GM19455 (cell line): ENCODE data around the gene KDM2A.
A peak's percentile ranks its signal among the peaks of the same experiment; 100 is the strongest.
"Not testable (repeated sequence)": the region's sequence is repeated elsewhere in the genome, so short reads cannot be mapped to it uniquely, and the experiment has no call there.

ENCODE experiments used
- ATAC-seq: cut with Tn5 transposase; IDR thresholded peaks from one replicate; pipeline ENCODE4 v1.9.1; 2021; ENCODE audit not compliant: unreplicated experiment

KDM2A gene

DNA sequence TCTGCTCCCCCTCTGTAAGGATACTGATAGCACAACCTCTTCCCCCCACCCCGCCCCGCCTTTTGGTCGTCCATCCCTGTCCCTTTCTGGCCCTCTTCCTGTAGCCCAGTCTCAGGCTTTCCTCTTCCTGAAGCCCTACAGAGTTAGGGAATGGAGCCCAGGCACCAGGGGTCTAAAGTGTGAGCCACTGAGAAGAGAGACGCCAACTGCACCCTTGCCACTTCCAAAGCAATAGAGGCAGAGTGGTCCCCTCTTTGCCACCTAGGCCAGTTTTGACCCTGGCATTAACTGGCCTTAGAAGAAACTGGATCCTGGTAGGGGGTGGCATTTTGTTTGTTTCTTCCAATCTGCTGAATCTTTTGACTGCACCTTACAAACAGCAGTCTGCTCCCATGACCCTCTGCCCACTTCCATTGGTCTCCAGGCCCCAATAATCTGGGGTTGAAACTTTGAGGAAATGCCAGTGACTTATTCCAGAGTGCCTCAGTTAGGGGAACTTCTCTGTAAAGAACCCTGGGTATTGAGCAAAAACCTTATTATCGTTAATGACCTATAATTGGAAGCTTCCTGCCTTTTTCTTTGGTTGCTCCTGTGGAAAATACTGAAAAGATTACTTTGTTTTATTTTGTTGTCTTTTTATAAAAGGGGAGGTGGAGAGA lies 137.5 kb downstream of the KDM2A start:
- no peak for ATAC-seq

DNA sequence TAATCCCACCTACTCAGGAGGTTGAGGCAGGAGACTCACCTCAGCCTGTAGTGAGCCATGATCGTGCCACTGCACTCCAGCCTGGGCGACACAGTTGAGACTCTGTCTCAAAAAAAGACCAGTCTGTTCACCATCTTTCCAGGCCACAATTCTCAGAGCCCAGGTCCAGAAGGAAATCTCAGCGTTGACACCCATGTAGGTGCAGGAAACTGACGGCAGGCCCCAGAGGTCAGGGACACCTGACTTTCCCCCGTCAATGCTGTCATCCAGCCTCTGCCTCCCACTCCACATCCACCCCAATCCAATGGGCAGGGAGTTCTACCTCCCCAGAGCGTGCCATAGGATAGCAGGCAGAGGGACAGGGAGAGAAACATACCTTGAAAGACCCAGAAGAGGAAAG lies 141.3 kb downstream of the KDM2A start:
- no peak for ATAC-seq

- not testable (repeated sequence) for ATAC-seq
Measured at GRCh38 chr11:67260885-67261639, 142.0 kb downstream of the KDM2A start.

GRCh38 chr11:67261640-67261945 lies 142.5 kb downstream of the KDM2A start:
- no peak for ATAC-seq

DNA sequence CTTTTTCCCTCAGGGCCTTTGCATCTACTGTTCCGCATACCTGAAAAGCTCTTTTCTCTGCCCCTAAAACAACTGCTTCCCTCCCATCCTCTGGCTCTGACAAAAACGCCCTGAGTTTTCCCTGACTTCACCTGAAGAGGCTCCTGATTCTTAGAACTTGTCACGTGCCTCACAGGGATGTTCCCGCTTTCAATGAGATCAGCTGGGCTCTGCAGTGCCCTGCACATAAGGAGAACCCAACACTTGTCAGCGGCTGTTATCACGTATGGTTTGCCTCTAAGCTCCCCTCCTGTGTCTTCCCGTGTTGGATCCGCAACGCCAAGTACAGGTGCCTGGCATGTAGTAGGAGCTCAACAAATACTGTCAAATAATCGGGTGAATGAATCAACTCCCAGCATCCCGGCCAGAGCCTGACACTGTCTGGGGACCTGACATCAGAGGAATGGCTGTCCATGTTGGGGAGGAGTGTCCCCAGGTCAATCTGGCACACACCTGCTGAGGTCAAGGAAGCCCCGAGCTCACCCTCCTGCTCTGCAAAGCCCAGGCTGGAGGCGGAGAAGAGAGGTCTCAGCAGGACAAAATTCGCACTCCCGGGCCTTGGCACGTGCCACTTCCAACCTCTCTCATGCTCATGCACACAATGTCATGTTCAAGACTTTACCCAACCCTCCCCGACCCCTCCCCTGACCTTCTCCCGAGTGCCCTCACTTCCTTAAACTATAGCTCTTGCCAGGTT lies 143.1 kb downstream of the KDM2A start:
- no peak for ATAC-seq

GRCh38 chr11:67262731-67263675 lies 143.9 kb downstream of the KDM2A start:
- no peak for ATAC-seq

GRCh38 chr11:67264260-67264659 lies 145.2 kb downstream of the KDM2A start:
- no peak for ATAC-seq

- no peak for ATAC-seq
Measured at GRCh38 chr11:67264877-67265632, 146.0 kb downstream of the KDM2A start.

DNA sequence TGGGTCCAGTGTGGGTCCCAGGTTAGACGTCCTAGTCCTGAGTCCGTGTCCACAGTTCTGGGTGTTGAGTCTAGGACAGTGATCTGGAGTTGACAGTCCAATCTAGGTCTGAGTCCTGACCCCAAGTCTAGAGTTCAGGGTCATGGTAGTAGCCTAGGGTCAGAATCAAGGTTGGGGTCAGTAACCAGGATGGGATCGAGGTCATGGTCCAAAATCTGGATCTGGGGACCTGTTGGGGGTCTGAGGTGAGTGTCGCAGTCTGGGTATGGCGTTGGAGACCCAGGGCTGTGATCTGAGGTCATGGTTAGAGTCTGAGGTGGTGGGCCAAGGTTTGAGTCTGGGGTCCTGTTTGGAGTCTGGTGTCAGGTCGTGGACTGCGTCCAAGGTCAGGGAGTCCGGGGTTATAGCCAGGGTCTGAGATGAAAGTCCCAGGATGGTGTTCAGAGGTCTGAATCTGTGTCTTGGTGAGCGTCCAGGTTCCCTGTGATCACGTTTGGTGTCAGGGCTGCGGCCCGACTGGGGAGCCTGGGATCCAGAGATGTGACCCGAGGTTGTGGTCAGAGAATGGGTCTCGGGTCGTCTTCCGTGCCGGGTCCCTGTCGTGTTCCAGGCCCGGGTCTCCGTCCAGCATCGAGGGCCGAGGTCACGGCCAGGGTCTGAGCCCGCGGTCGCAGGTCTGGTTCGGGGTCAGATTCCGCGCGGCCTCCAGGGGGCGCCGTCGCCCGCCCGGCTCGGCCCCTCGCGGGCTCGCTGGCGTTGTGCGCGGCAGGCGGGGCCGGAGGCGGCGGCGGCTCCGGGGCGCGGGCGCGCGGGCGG lies 146.8 kb downstream of the KDM2A start:
- ATAC-seq, result peak; percentile 35

DNA sequence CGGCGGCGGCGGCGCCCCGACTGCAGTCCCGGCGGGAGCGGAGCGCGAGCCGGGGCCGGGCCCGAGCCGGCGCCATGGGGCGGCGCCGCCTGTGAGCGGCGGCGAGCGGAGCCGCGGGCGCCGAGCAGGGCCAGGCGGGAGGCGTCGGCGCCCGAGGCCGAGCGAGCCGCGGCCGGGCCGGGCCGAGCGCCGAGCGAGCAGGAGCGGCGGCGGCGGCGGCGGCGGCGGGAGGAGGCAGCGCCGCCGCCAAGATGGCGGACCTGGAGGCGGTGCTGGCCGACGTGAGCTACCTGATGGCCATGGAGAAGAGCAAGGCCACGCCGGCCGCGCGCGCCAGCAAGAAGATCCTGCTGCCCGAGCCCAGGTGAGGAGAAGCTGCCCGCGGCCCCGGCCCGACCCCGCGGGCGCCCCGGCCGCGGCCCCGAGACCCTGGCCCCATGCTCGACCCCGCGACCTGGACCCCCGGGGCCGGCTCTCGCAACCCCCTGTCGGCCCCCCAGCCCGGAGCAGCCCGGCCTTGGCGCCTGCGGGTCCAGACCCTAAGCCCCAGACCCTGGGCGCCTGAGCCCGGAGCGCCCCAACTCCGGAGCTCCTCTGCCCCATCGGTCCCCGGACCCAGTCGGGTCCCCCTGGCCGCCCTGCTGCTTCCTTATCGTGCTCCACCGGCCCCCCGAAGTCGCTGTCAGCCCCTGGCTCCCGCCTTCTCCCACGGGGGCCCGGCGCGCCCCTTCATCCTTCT lies 147.6 kb downstream of the KDM2A start, which contains the start of gene GRK2:
Gene GRK2, plus strand, starts transcription at position 25 of the 739 bp plus-strand sequence. Its CDS starts 227 bp downstream, at position 252.
- no peak for ATAC-seq

DNA sequence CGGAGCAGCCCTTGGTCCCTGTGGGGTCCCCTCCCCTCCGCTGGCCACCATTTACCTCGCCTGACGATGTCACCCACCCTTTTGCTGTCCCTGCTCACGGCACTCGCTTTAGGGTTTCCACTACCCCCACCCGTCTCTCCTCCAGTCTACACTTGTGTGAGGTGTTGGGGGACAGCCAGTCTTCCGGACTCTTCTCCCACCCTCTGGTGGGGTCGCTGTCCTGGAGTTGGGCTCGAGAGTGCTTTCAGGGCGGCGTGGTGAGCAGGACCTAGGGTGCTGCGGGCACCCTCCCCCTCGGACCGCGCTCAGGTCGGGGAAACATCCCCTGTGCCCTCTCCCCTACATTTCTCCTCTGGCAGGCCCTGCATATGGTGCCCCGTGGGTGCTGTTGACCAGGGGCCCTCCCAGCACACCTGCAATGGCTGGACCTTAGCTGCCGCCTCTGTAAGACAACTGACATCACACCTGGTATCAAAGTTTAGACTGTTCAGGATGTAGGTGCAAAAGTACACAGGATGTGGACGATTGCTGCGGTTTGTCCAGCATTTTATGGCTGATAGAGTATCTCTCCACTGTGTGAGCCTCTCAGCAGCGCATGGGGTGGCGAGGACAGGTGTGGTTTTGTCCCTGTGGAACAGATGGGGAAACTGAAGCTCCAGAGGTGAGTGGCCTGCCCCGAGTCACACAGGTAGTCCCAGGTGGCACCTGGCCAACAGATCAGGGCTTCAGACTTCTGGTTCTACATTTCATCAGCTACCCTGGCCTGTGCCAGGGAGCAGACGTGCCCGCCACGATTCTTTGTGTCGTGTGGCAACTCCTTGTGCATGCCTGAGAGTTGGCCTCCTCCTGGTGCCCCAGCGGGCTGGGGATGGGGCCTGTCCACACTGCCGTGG lies 148.4 kb downstream of the KDM2A start:
- no peak for ATAC-seq

GRCh38 chr11:67268081-67268961 lies 149.3 kb downstream of the KDM2A start:
- peak; percentile 44 for ATAC-seq

GRCh38 chr11:67268962-67269268 lies 149.9 kb downstream of the KDM2A start:
- no peak for ATAC-seq

DNA sequence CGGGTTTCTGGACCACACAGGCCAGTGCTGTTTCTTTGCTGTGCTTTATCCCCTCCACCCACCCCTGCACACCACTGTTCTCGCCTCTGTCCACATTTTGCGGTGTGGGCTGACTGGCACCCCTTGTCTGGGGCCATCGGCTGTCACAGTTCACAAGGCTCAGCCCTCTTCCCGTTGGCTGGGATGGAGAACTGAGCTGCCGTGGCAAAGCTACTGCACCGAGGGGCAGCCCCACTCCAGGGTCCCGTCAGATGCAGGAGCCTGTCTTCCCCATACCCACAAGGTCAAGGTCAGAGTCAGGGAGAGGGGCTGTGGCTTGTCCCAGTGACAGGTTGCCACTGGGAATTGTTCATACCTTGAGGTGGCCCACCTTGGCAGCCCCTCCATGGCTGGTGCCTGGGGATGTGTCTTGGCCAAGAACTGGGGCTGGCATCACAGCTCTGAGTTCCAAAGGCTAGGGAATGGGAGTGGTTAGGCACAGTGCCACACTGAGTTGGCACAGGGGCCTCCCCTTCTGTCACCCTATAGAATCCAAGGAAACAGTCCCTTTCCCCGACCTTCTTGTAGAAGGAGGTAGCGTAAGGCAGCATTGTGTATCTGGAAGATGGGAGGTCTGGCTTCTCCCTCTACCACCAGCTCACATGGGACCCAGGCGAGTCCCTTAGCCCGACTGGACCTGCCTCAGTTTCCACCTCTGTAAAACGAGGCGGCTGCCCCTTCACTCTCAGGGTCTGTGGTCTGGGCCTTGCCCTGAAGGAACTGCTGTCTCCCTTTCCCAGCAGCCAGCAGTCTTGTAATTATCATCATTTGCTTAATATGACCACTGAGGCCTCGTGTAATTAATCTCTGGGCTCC lies 150.6 kb downstream of the KDM2A start:
- ATAC-seq, result no peak

GRCh38 chr11:67270256-67271204 lies 151.5 kb downstream of the KDM2A start:
- ATAC-seq, result no peak
